Panc1 (cell line): ENCODE measurements around the gene SULT1E1. TPM values are rescaled to one million over a fixed set of nuclear protein-coding genes. Genes with fewer than 3 reads are reported as not detected.

Source experiments
- ATAC-seq: fragments of 200-7000 bp; cut with Tn5 transposase; 2 replicates; pipeline ENCODE4 v1.9.1; 2020; ENCODE audit warnings: mild to moderate bottlenecking, moderate library complexity
- BruUV-seq: library from RNA; stranded (reverse); fragments of 400-500 nt; replicated peaks from 2 replicates; lab custom pipeline; 2021; lab: Mats Ljungman, UMichigan
- CTCF ChIA-PET: fragments of 300-600 bp; sonication (Branson Sonifier 250); formaldehyde crosslinking; loops from one replicate; lab custom pipeline; 2022; ENCODE audit warnings: antibody characterized with exemption; lab: Charles Lee
- POLR2A ChIA-PET: fragments of 300-600 bp; sonication (Branson Sonifier 250); formaldehyde crosslinking; loops from one replicate; lab custom pipeline; 2022; ENCODE audit warnings: antibody characterized with exemption; lab: Charles Lee
- DNase-seq: peaks from one replicate; pipeline ENCODE4 v3.0.0-alpha.2; 2010; ENCODE audit warnings: low read depth, low spot score
- H3K27ac ChIP-seq: 2 replicates; pipeline ENCODE4 v1.5.1; 2011; ENCODE audit warnings: mild to moderate bottlenecking, low read length, inconsistent platforms
- H3K27me3 ChIP-seq: fragments of 200-500 bp; sonication (Bioruptor generic); 2 replicates; pipeline ENCODE4 v1.6.0; 2014; ENCODE audit warnings: low read length, inconsistent platforms; ENCODE audit not compliant: control insufficient read depth, insufficient read depth
- H3K36me3 ChIP-seq: fragments of 200-500 bp; sonication (Bioruptor generic); 2 replicates; pipeline ENCODE4 v1.5.1; 2014; ENCODE audit warnings: inconsistent platforms, mild to moderate bottlenecking, low read length, moderate library complexity; ENCODE audit not compliant: control insufficient read depth, insufficient read depth
- H3K4me1 ChIP-seq: 2 replicates; pipeline ENCODE4 v1.5.1; 2011; ENCODE audit warnings: inconsistent platforms, mild to moderate bottlenecking, low read length, moderate library complexity; ENCODE audit not compliant: control insufficient read depth, insufficient read depth
- H3K4me3 ChIP-seq, 2 experiments: 2 replicates each; pipeline ENCODE4 v1.5.1; 2011 to 2012; ENCODE audit warnings: low read depth in 2 of 2, low read length in 2 of 2, mild to moderate bottlenecking in 2 of 2, inconsistent platforms in 1 of 2, moderate library complexity in 1 of 2
- H3K9me3 ChIP-seq: fragments of 200-500 bp; sonication (Bioruptor generic); 2 replicates; pipeline ENCODE4 v1.5.1; 2014; ENCODE audit warnings: low read depth, mild to moderate bottlenecking, inconsistent platforms, low read length, moderate library complexity; ENCODE audit not compliant: control insufficient read depth, insufficient read depth
- CTCF ChIP-seq: fragments of 450-650 bp; IDR thresholded peaks from 2 replicates; pipeline ENCODE4 v1.5.1; 2017; ENCODE audit warnings: mild to moderate bottlenecking
- POLR2AphosphoS5 ChIP-seq: IDR thresholded peaks from 2 replicates; pipeline ENCODE4 v1.6.1; 2012; ENCODE audit warnings: mild to moderate bottlenecking, low read depth, low read length, moderate library complexity
- REST ChIP-seq, 2 experiments: IDR thresholded peaks; 2 replicates each; pipeline ENCODE4 v1.6.1; 2011 to 2012; ENCODE audit warnings: low read depth in 2 of 2, control low read depth in 1 of 2, low read length in 1 of 2, mild to moderate bottlenecking in 1 of 2, moderate library complexity in 1 of 2; ENCODE audit not compliant: insufficient read depth in 1 of 2
- SIN3A ChIP-seq: IDR thresholded peaks from 2 replicates; pipeline ENCODE4 v1.6.1; 2012; ENCODE audit warnings: low read depth, mild to moderate bottlenecking, low read length, moderate library complexity, borderline replicate concordance; ENCODE audit not compliant: insufficient read depth
- TCF7L2 ChIP-seq: IDR thresholded peaks from 2 replicates; pipeline ENCODE4 v1.6.1; 2011; ENCODE audit warnings: mild to moderate bottlenecking, low read depth, low read length, inconsistent platforms
- in situ Hi-C: cut with HindIII; loops from 2 replicates; pipeline ENCODE4 v1.10.0; 2016; ENCODE audit warnings: low sequenced_read_pairs, low pct_unique_long_range_greater_than_20kb
- intact Hi-C: fragments of 100-400 bp; cut with micrococcal nuclease; formaldehyde crosslinking; loops from one replicate; pipeline ENCODE4 v1.10.0; 2022; ENCODE audit not compliant: unreplicated experiment
- total RNA-seq: library from RNA; stranded (reverse); gene quantifications from one replicate; pipeline ENCODE4 v1.2.1, GENCODE V29; 2021; ENCODE audit not compliant: unreplicated experiment

SULT1E1 gene
- total RNA-seq, 1 experiment from 2014 or later, result not detected

- in situ Hi-C loops (no loop called here), intact Hi-C loops (no loop called here)
- no peak overlapping the region for H3K27ac ChIP-seq
- CTCF ChIA-PET, result no interaction called here
- POLR2A ChIA-PET, result no interaction called here
- TF ChIP-seq TCF7L2, result no peak
- no peak for TF ChIP-seq CTCF
- no TSS peak for BruUV-seq
- H3K36me3 ChIP-seq, result no peaks in the 10 kb centered on the region
- ATAC-seq, result no peak
- H3K9me3 ChIP-seq, result no peaks in the 10 kb centered on the region
- no peaks in the 10 kb centered on the region for H3K27me3 ChIP-seq
- no peak overlapping the region for H3K4me3 ChIP-seq
- no peak for DNase-seq
- H3K4me1 ChIP-seq, result no peaks in the 10 kb centered on the region
Observed at GRCh38 chr4:69836287-69836686, 23.7 kb downstream of the SULT1E1 start.

- DNase-seq, result no peak
- H3K9me3 ChIP-seq, result no peaks in the 10 kb centered on the region
- no peak overlapping the region for H3K4me3 ChIP-seq
- H3K27me3 ChIP-seq, result no peaks in the 10 kb centered on the region
- no peak overlapping the region for H3K27ac ChIP-seq
- ChIA-PET POLR2A (no interaction called here), CTCF (no interaction called here)
- TF ChIP-seq REST (IDR thresholded peaks at IDR 0.05; ENCODE audit: insufficient read depth in 1 of 2, low read depth in 2 of 2, low read length in 1 of 2) (no peak), POLR2AphosphoS5 (no peak), CTCF (no peak), TCF7L2 (no peak), SIN3A (no peak)
- no peaks in the 10 kb centered on the region for H3K4me1 ChIP-seq
- intact Hi-C loops (no loop called here), in situ Hi-C loops (no loop called here)
- no TSS peak for BruUV-seq
- no peaks in the 10 kb centered on the region for H3K36me3 ChIP-seq
- ATAC-seq, result no peak
Observed at GRCh38 chr4:69835766-69836165, 24.2 kb downstream of the SULT1E1 start.
